Pulmonary artery endothelial cell (primary cell): Measurements from ENCODE around the gene HOXA11. TPM values are rescaled to one million over a fixed set of nuclear protein-coding genes. Genes with fewer than 3 reads are reported as not detected.

Experiments used
- DNase-seq: peaks from one replicate; pipeline ENCODE4 v3.0.0-alpha.2; 2011; ENCODE audit warnings: low read depth, low spot score
- total RNA-seq: library from RNA; depleted of rRNA; stranded (reverse); fragments of >200 nt; gene quantifications from 2 replicates; pipeline ENCODE4 v1.2.3, GENCODE V29; 2014

The HOXA11 gene
- total RNA-seq: not detected in 2 replicates

GRCh38 chr7:27185013-27185853, at the start of gene HOXA11:
Gene HOXA11, minus strand, starts transcription at chr7:27185232. Its CDS starts 88 bp downstream, at chr7:27185144.
- DNase-seq: no peak

- no peak for DNase-seq
Measured at GRCh38 chr7:27229448-27229847, 44.4 kb upstream of the HOXA11 start.

- no peak for DNase-seq
Measured at GRCh38 chr7:27224983-27225934, 40.2 kb upstream of the HOXA11 start.

- no peak for DNase-seq
Measured at GRCh38 chr7:27223941-27224575, 39.0 kb upstream of the HOXA11 start.

- no peak for DNase-seq
Measured at GRCh38 chr7:27221201-27221797, 36.3 kb upstream of the HOXA11 start.

- no peak for DNase-seq
Measured at GRCh38 chr7:27220440-27220955, 35.5 kb upstream of the HOXA11 start.

- DNase-seq: no peak
Measured at GRCh38 chr7:27219821-27220220, 34.8 kb upstream of the HOXA11 start.

- no peak for DNase-seq
Measured at GRCh38 chr7:27217951-27218350, 32.9 kb upstream of the HOXA11 start.

GRCh38 chr7:27215356-27215755, 30.3 kb upstream of the HOXA11 start:
- no peak for DNase-seq

GRCh38 chr7:27214239-27214950, 29.4 kb upstream of the HOXA11 start:
- DNase-seq: no peak

- no peak for DNase-seq
Measured at GRCh38 chr7:27213433-27214238, 28.6 kb upstream of the HOXA11 start.

- DNase-seq: no peak
Measured at GRCh38 chr7:27212497-27213432, 27.7 kb upstream of the HOXA11 start.

GRCh38 chr7:27211764-27212204, 26.8 kb upstream of the HOXA11 start:
- no peak for DNase-seq

GRCh38 chr7:27211084-27211446, 26.0 kb upstream of the HOXA11 start:
- DNase-seq: no peak

GRCh38 chr7:27210441-27211083, 25.5 kb upstream of the HOXA11 start:
- no peak for DNase-seq

- no peak for DNase-seq
Measured at GRCh38 chr7:27209933-27210440, 25.0 kb upstream of the HOXA11 start.

GRCh38 chr7:27208998-27209397, 24.0 kb upstream of the HOXA11 start:
- no peak for DNase-seq
